Measurements from ENCODE around the gene KDM4D.

DNA sequence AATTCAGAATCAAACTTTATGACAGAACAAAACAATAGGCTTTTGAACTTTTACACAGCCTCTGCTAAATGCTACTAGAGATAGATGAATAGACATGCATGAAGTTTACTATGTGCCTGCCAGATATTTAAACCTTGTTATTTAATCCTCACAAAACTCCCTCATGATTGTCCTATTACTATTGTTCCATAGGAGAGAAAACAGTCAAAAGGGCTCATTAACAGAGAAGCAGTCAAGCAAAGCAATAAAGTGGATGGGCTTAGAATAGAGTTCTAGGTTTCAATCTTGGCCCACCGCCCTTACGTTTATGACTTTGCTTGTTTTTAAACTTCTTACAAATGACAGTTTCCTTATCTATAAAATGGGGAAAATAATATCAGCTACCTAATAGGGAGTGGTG, 13.0 kb upstream of the KDM4D start:
- TF ChIP-seq HDGF (IDR thresholded peaks at IDR 0.05; ENCODE audit: borderline replicate concordance) (no peak), SUZ12 (IDR thresholded peaks at IDR 0.05) (no peak), FOXK2 (IDR thresholded peaks at IDR 0.05) (no peak), FOXM1 (IDR thresholded peaks at IDR 0.05; ENCODE audit: borderline replicate concordance) (no peak), SP1 (IDR thresholded peaks at IDR 0.05) (no peak), L3MBTL2 (conservative IDR thresholded peaks at IDR 0.05) (no peak), PKNOX1 (IDR thresholded peaks at IDR 0.05) (no peak), LEF1 (IDR thresholded peaks at IDR 0.05; ENCODE audit: borderline replicate concordance) (no peak), ZNF384 (IDR thresholded peaks at IDR 0.05) (no peak)

All from HEK293T (cell line).